ENCODE measurements around the gene RELB.

DNA sequence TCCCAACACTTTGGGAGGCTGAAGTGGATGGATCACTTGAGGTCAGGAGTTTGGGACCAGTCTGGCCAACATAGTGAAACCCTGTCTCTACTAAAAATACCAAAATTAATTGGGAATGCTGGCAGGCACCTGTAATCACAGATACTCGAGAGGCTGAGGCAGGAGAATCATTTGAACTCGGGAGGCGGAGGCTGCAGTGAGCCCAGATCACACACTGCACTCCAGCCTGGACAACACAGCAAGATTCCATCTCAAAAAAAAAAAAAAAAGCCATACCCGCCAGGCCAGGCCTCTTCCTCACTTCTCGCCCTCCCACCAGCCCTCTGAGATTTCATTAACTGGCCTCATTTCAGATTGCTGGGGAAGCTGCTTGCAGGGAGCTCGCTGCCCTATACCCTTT lies 7.7 kb upstream of the RELB start:
- TF ChIP-seq TAF1 (IDR thresholded peaks at IDR 0.05; ENCODE audit: low read depth, low read length) (no peak), POLR2A (IDR thresholded peaks at IDR 0.05; ENCODE audit: low read depth, low read length) (no peak)
